Epithelial cell of proximal tubule (primary cell): Measurements from ENCODE around the gene RNF25. TPM values are rescaled to one million over a fixed set of nuclear protein-coding genes. Genes with fewer than 3 reads are reported as not detected.

Source experiments
- DNase-seq: peaks from one replicate; pipeline ENCODE4 v3.0.0-alpha.2; 2011; ENCODE audit warnings: low read depth
- H3K4me3 ChIP-seq: 2 replicates; pipeline ENCODE4 v1.5.1; 2011; ENCODE audit warnings: low read depth, mild to moderate bottlenecking, low read length
- total RNA-seq: library from RNA; depleted of rRNA; stranded (reverse); fragments of >200 nt; gene quantifications from 2 replicates; pipeline ENCODE4 v1.2.3, GENCODE V29; 2015
- TF ChIP-seq, protein P1 (sequence below): conservative IDR thresholded peaks from 2 replicates; pipeline ENCODE4 v1.5.1; 2012; ENCODE audit warnings: low read depth, mild to moderate bottlenecking, low read length

RNF25 gene
- total RNA-seq, 1 donor from 2014 or later, result 32.6 TPM

DNA sequence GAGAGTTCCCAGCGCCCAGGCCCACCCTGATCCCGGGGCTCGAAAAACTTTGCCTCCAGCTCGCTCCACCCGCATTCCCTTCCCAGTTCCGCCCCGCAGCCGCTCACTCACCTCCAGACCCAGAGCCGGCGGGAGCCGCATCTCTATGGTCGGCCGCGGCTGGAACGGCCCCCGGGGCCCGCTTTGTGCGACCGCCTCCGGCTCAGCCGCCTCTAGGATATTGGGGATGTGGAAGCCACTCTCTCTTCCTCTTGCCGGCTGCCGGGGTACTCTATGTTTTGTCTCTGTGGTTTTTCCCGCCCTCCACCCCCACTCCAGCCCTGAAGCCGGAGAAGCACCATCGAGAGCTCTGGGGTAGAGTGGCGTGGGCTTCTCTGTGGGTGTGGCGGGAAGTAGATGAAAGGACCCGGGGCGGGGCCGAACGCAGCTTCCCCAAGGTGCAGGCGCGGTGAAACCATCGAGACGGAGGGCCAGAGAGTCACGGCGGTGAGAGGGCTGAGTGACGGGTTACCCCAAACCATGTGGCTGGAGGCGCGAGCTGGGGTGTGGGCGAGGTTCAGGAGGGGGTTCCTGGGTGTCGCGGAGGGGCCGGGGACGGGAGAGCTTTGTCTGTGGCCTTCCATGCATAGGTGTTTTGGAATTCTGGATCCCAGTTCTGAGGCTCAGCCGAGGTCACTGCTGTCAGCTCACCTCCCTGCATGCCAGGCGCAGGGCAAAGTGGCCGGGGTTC, 12.4 kb downstream of the RNF25 start, which contains the start of the genes BCS1L and ZNF142:
Gene BCS1L, plus strand, starts transcription at position 426 of the 730 bp plus-strand sequence. CDS start 1,305 bp downstream, outside the sequence.
Gene ZNF142, minus strand, starts transcription at position 366 of the 730 bp plus-strand sequence. CDS start 3,194 bp downstream, outside the sequence.
- TF ChIP-seq, protein P1, sequence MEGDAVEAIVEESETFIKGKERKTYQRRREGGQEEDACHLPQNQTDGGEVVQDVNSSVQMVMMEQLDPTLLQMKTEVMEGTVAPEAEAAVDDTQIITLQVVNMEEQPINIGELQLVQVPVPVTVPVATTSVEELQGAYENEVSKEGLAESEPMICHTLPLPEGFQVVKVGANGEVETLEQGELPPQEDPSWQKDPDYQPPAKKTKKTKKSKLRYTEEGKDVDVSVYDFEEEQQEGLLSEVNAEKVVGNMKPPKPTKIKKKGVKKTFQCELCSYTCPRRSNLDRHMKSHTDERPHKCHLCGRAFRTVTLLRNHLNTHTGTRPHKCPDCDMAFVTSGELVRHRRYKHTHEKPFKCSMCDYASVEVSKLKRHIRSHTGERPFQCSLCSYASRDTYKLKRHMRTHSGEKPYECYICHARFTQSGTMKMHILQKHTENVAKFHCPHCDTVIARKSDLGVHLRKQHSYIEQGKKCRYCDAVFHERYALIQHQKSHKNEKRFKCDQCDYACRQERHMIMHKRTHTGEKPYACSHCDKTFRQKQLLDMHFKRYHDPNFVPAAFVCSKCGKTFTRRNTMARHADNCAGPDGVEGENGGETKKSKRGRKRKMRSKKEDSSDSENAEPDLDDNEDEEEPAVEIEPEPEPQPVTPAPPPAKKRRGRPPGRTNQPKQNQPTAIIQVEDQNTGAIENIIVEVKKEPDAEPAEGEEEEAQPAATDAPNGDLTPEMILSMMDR, result no peak
- H3K4me3 ChIP-seq, result peak within 1 kb of the TSS; percentile 99
- DNase-seq, result no peak

DNA sequence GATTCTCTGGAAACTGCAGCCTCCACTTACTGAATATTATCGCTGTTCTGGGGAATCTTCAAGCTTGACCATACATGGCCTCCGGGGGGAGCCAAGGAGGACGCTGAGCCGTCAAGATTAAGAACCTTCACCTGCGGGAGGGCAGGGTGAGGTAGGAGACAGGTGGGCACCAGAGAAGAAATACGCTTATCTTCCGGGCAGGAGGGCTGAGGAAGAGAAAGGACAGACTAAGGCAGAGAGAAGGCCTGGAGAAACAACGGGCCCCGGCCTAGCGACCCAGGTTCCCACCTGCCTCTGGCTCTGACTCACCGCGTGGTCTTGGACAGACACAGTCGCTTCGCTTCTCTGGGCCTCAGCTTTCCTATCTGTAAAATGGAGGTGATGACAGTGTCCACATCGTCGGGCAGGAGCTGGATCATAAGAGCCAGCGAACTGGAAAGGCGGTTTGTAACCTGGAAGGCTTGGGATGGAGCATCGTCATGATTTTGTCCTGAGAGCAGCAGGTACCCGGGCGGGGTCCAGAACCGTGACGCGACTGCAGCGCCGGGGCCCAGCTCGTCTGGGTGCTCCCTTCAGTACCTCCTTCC, 13.0 kb downstream of the RNF25 start:
- peak overlapping the region; percentile 99 for H3K4me3 ChIP-seq
- no peak for DNase-seq
- TF ChIP-seq, protein P1, result peak; percentile 58

DNA sequence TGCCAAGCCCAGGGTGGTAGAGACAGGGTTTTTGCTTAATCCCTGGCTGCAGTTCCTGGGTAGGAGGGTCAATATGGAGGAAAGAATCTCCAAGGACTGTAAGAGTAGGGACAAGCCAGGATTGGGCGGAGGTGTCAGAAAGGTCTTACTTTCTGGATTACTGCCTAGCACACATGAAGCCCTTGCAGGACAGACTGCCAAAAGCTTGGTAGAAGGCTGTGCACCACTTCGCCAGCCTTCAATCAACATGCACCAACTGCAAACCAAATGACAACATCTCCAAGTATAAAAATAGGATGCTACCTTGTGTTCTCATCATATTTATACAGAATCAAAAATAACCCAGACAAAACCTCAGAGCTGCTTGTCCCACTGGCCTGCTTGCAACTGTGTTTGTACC, 16.1 kb downstream of the RNF25 start:
- no peak overlapping the region for H3K4me3 ChIP-seq
- DNase-seq, result no peak
- TF ChIP-seq, protein P1, result no peak

DNA sequence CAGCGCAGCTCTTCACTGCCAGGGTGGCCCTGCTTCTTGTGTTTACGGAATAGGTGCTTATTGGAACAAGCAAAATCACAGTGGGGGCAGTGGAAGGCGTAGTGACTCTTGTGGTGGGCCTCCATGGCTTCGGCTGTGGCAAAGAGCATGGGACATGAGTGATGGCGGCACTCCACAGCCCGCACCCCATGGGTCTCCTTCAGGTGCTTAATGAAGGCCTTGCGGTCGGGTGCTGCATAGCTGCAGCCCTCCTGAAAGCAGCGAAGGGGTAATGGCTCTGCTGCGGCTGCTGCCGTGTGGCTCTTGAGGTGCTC, 23.1 kb downstream of the RNF25 start:
- no peak for DNase-seq
- H3K4me3 ChIP-seq, result no peak overlapping the region
- TF ChIP-seq, protein P1, result no peak

DNA sequence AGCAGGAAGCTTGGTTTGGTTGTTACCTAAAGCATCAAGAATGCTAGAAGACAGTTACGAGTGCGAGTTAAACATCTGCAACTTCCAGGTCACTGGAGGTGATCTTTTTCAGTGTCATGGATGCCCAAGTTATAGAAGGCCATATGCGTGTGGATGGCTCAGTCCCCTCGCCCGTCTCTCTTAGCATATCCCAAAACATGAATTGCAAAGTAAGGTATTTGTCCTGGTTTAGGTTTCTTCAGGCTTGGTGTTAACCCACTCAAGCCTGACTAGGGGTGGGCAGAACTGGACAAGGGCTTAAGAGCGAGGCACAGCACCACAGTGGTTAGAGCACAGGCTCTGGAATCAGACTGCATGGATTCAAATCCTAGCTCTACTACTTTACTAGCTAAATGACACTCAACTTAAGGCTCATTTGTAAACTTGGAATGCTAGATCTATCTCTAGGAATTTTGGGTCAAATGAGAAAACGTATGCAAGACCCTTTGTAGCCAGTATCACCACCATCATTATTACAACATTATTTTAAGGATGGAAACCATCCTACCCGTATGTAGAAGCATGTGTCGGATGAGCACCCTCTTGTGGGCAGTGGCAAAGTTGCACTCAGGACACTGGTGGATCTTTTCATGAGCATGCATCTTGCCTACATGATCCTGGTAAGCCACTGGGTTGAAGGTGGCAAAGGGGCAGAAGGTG, 23.6 kb downstream of the RNF25 start:
- TF ChIP-seq, protein P1, result peak; percentile 89
- no peak overlapping the region for H3K4me3 ChIP-seq
- DNase-seq, result no peak

DNA sequence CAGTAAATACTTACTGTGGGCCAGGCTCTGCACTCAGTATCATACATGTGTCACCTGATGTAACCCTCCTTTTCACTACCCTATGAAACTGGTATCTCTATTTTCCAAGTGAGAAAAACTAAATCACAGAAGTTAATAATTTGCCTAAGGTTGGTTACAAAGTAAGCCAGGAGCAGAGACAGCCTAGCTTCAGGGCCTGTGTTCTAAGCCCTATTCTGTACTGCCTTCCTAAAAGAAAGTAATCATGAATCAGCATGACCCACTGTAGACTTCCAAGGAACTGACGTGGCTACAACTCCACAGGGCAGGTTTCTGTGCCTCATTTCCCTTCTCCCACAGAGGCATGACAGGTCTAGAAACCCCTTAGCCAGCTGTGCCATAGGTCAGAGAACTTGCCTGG, 26.7 kb downstream of the RNF25 start:
- peak; percentile 97 for DNase-seq
- no peak overlapping the region for H3K4me3 ChIP-seq
- TF ChIP-seq, protein P1, result no peak
